GM11168 (cell line): ENCODE measurements around the gene RFX4.

Experiments
- in situ Hi-C: fragments of 300-500 bp; cut with MboI; formaldehyde crosslinking; loops from one replicate; pipeline ENCODE4 v1.12.0; 2022; ENCODE audit warnings: low sequenced_read_pairs; ENCODE audit not compliant: unreplicated experiment

The RFX4 gene

DNA sequence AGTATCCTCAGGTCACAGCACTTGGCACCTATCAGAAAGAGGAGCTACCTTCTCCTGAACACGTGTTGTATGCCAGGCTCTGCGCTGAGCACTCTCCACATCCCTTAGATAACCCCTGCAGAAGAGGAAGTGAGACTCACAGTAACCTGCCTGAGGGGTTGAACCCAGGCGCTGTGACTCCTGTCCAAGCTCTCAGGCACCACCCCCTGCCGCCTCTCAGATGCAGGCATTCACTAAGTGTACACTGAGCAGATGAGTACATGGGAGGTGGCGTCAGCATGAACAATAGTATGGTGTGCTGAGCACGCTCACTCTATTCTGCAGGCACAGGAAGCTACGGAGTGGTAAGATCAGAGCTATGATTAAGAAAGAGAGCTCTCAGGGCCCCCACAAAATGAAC, 170.7 kb downstream of the RFX4 start:
- in situ Hi-C loops, result no loop called here

DNA sequence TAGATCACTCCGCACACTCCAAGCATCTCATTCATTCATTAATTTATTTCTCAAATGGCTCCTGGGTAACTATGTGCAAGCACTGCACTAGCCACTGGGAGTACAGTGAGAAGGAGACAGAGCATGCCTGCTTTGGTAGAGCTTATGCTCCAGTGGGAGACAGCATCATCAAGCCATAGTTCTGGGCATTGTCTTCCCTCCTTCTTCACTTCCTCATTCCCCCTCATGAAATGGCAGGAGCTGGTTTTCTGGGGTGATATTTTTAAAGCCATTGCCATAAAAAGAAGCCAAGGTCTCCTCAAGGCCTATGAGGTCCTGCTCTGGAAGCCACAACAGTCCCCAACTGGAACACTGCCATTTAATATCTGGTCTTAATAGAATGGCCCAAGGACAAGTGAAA, 171.5 kb downstream of the RFX4 start:
- in situ Hi-C loops, result no loop called here

DNA sequence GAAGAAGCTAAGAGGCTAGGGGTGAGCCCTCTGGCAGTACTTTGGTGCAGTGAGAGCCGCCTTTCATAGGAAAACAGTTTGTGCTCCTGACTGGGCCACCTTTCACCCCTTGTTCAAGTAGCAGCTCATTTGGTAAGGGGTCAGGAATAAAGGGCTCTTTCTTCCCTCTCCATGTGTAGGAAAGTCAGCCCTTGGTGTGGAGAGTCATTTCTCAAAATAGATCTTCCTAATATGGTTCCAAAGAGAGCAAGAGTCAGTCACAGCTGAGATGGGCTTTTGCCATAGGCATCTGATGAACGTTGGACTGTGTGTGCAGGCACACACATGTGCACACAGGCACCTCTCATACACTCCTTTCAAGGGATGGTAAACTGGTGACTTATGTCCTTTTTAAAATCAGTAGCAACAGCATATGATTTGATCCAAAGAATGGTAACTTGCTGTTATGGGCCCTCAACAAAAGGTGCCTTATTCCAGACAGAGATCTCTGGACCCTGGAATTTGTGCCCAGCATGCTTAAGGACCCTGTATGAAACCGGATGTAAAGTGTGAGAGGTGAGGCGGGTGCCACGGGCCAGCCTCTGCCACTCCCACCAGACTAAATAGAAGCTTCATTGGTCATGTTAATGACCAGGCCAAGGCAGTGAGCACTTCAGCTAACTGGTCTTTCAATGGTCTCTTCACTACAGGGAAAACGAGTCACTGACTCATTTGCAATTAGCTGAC, 175.0 kb downstream of the RFX4 start:
- in situ Hi-C loops, result no loop called here

DNA sequence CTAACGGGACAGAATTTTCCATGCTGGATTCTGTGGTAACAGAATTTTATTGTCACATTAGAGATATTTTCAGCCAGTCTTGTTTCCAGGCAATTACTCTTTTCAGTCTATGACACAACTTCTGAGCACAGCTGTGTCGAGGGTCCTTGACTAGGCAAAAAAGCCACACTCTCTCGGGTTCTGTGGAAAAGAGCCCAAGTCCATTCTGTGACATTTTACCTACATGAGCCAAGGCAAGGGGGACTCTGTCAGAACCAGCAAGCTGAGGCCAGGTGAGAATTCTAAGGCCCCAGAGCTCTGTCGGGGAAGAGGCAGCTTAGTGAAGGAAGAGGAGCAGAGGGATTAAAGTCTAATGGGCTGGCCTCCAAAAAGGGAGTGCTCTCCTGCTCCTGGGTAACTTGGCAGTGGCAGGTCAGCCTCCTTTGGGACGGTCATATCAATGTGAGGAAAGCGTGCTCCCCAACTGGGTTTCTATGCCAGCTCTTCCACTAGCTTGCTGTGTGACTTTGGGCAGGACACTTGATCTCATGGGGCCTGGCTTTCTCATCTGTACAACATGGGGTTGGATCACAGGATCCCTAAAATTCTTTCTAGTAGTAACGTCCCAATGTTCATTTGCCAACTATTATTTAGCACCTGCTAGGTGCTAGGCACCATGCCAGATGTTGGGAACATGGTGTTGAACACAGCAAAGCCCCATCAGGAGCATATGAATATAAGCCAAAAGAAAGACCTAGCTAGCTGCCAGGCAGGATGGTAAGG, 175.7 kb downstream of the RFX4 start:
- in situ Hi-C loops, result no loop called here

DNA sequence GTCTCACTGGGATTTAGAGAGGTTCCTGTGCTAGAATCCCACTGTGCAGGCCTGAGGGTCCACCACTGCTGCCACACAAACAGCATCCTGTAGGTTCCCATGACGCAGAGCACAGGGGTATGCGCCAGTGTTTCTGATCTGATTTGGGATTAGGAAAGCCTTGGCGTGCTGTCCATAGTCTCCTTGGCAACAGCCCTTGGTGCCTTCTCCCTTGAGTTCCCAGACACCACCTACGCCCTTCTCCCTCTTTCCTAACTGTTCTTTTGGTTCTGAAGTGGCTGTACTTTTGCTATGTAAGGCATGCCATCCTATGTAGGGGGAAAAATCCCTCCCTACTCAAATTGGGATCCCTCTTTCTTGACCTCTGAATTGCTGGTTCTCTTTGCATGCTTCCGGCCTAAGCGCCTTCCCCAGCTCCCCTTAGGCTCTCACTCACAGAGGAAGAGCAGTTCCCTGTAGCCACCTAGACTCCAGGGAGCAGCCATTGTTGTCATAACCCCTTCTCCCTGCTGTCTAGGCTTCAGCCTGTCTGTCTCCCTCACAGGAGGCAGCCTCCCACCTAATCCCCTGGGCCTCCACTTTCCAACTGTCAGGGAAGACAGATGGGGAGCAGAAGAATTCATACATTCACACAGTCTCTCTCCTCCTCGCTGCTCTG, 176.9 kb downstream of the RFX4 start:
- in situ Hi-C loops, result no loop called here

DNA sequence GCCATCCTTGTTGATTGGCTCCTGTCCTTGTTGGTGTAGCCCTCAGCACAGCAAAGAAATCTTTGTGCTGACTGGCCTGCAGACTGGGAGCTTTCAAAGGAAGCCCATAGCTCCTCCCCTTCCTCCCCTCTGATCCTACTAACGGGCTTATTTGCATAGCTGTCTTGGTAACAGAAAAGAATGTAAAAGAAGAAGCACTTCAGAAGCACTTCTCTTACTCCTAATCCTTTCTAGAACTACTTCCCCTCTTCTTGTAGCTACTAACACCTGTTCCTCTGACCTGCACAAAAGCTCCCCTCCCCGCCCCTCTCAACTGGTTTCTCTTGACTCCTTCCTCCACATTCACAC, 177.4 kb downstream of the RFX4 start:
- in situ Hi-C loops, result no loop called here

DNA sequence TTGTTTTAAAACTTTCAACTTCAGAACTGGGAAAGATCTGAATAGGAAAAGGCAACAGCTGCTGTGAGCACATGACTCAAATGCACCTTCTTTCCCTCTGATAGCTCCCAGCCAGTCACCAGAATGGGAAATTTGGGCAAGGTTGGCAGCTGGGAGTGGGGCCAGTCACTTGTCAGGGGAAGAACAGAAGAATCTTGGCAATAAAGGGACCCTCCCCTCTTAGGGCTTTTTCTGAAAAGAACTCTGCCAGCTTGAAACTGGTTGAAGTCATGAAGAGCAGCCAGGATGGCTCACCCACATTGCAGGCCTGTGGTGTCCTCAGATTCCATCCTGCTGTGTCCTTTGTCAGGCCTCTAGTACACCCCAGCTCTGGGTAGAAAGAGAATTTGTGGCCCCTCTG, 181.4 kb downstream of the RFX4 start:
- in situ Hi-C loops, result no loop called here

DNA sequence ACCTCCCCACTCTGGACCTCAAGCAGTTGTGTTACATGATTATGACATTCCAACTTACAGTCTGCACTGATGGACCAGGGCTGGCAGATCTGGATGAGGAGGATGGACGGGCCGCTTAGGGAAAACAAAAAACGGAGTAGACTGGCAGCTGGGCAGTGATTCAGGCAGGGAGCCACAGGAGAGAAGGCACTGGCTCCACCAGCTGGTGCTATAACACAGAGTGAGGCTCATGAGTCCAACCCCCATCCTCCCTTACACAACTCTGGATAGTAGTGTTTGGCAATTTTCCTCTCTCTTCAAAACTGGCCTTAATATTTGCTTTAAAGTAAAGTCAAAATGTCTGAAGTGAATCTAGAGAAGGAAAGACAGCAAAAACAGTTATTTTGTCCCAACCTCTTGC, 181.9 kb downstream of the RFX4 start:
- in situ Hi-C loops, result no loop called here

DNA sequence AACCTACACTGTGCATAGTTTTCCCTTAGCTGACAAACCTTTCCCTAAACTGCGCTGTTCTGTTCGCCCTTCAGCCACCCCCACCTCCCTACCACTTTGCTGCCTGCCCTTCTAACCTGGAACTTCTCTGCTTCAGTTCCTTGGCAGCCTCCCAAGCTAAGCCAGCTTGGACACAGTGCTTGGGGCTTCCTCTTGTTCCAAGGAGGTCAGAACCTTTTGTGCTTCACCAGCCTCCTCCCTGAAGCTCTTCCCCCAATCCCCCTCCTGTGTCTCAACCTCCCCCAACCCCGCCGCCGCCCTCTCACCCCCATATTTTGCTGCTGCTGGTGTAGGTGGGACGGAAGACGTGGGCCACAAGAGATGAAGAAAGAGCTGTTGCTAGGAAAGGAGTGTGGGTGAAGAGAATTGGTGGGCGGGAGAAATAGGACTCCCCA, 183.6 kb downstream of the RFX4 start:
- in situ Hi-C loops, result no loop called here

DNA sequence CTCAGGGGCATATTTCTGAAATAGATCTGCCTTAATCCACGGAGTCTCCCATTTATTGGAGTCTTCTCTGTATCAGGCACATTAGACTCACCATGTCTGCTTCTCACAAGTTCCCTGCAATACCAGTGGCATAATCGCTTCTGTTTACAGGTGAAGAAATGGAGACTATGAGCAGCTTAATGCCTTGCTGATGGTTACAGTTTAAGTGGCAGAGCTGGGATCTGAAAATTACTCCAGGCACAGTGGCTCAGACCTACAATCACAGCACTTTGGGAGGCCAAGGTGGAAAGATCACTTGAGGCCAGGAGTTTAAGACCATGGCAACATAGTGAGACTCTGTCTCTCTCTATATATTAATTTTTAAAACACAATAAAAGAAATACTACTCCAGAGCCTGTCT, 184.4 kb downstream of the RFX4 start:
- in situ Hi-C loops, result no loop called here

DNA sequence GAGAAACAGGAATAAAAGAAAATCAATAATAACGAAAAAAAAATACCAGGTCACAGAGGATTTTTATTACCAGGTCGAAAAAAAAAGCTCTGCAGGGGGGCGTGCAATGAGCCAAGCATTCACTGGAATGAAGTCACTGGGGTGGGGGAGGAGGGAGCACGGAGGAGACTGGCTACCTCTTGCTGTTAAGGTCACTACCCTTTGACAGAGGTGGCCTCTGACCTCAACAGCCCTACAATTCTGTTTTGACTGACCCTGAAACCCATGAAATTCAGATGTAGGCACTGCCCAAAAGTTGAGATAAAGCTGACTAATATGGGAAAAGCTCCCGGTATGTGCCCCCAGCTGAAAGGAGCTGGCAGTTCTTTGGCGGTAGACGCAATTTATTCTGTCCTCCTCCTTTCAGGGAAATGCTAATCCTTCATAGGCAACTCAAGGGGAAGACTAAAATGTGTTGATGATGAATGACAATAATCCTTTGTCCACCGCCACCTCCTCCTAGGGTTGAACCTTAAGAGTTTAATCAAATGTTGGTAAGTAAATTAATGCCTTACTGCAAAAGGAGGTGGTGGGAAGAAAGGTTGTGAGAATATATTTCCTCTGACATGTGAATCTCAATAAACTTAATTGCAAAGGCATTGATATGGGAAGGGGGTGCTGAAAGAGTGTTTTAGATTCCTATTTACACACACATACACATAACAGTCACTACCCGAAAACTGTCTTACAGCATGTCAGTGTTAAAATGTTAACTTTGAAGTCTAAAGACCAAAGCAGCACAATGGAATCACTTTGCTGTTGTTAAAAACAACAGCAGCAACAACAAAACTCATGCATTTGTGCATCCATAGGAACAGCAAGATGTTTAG, 185.4 kb downstream of the RFX4 start:
- in situ Hi-C loops, result no loop called here

DNA sequence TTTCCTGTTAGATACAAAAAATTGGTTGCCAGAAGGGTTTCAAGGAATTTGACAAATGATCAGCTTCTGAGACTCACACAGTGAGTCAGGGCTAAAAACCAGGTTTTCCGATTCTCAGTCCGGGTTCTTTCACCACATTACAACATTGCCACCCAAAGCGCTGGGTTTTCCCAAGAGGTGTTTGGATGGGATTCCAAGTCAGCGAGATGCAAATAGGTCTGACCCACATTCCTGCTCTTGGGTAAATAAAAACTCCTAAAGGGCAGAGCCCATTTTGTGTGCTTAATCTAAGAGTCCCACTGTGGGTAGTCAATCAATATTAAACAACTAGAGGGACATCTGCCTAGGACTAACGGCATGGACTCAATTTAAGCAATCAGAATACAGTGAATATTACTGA, 186.3 kb downstream of the RFX4 start:
- in situ Hi-C loops, result no loop called here

DNA sequence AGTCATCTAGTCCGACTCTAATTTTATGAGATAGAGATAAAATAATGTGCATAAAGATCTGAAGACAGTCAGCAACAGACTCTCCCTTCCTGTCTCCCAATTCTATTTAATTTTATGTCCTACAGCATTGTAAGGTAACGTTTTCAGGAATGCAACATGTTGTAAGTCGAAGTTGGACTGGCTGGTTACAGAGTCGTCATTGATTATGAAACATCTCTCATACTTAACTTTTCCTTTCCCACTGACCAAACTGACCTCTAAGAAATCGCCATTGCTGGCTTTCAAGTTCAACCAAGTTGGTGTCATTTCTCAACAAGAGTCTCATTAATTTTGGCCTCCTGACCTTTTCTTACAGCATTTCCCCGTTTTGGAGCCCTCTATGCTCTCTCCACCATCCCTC, 186.7 kb downstream of the RFX4 start:
- in situ Hi-C loops, result no loop called here

DNA sequence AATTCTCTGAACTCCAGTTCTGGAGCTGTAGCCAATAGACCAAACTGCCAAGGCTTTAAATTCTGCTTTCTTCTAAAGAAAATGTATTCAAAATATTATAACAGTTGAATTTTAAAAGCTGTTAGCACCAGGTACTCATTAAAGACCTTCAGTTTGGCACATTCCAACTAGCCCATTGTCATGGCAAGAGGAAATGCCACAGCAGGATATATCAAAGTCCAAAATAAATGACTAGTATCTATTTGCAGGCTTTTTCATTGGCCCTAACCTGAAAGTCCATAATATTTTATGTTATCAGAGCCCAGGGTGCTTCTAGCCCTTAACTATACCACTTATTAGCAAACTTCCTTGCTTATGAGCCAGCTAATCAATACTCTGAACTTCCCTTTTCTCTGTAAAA, 188.6 kb downstream of the RFX4 start:
- in situ Hi-C loops, result no loop called here

DNA sequence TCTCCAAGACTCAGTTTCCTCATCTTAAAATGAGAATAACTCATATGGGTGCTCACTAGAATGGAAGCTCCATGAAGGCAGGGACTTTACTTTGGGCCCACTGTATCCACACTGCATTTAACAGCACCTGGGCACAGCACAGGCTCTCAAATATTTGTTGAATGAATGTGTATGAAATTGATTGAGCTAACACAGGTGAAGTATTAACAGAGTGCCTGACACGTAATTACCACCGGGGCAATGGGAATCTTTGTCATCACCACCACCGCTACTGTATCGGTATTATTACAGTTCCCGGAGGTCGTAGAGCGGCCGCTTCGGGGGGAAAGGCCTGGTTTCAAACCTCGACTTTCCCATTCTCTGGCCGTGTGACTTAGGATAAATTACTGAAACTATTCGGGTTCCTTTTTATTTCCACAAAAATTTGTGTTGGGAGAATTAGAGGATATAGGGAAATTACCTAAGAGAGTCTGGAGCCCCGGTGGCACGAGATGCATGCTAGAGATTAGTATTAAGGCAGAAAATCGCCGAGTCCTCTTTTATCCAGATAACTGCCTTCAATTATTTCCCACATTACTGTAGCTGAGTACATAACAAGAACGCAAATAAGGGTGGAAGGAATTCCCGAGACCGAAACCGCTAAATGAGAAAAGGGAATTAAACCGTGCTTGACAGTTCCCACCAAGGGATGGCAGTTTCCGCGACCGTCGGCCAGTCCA, 190.6 kb downstream of the RFX4 start:
- in situ Hi-C loops, result no loop called here

DNA sequence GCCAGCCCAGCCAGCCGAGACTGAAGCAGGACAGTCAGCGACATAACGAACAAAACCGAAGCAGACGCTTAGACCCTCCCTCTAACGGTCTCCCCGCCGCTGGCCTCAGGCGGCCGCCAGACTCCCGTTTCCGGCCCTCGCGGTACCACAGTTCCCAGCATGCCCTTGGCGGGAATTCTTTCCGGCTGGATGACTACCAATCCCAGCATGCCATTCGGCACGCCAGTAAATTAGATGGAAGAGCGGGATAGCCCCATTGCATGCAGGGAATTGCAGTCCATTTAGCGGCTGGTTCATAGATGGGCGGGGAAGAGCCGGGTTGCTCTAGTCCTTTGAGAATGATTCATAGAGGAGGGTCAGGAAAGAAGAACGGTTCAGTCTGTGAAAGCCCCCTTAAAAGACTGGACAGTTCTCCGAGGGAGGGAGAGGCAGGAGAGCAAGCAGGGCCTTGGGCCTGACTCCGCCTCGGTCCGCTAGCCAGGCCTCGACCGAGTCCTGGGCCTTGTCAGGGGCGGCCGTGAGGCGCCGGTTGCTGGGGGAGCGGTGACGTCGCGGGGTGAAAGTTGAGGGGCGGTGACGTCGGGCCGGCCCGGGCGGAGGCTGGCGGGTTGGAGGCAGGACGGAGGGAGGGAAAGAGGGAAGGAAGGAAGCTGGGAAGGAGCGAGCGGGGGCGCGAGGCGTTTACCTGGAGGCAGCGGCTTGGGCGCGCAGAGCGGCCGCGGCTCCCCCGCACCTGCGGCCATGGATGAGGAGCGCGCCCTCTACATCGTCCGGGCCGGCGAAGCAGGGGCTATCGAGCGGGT, 191.4 kb downstream of the RFX4 start, which contains the start of gene RIC8B:
Gene RIC8B (plus strand): TSS at position 678 of the 803 bp plus-strand sequence. CDS start 64 bp downstream, at position 742.
- in situ Hi-C loops, result no loop called here

DNA sequence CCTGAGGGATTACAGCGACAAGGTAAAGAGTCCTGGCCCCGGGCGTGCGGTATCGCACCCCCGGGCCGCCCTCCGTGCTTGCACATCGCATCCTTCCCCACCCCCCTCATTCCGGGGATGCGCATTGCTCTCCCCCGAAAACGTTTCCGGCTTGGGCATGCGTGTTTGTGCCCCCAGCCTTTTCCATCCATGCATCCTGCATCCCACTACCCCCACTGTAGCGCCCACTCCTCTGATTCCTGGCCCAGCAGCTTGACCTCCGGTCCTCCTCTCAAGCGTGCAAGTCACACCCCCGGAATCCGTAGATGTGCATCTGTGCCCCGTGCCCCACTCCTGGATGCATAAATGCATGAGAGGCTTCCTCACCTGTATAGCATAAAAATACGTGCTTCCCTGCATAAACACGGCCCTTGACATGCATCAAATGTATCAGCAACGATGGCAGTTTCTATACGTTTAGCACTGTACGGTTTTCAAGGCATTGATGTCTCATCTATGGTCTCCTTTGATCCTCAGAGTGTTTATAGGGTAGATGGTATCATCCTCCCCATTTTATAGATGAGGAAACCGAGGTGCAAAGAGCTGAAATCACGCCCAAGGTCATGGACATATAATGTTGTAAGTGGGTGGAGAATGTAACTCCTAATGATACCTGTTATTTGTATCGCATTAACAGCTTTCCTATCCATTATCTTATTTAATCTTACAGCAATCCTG, 192.2 kb downstream of the RFX4 start:
- in situ Hi-C loops, result no loop called here

DNA sequence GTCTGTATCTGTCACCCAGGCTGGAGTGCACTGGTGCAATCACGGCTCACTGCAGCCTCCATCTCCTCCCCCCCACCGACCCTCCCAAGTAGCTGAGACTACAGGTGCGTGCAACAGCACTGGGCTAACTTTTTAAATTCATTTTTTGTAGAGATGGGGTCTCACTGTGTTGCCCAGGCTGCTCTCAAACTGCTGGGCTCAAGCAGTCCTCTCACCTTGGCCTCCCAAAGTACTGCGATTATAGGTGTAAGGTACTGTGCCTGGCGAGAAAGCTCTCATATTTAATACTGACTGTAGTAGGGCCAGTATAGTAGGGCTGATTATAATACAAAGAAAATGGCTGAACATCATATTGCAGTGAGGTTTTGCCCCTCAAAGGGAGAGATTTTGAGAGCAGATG, 194.1 kb downstream of the RFX4 start:
- in situ Hi-C loops, result no loop called here
